ENCODE data around the gene KIF13A. TPM values are rescaled to one million over a fixed set of nuclear protein-coding genes. Genes with fewer than 3 reads are reported as not detected.

Gene KIF13A
- total and polyA plus RNA-seq, 2 experiments from 2014 or later: 8.4 to 28.2 TPM

- H3K4me3 ChIP-seq: no peak overlapping the region
- no peak overlapping the region for H3K4me3 Mint-ChIP-seq
Measured at GRCh38 chr6:18031680-18032256, 44.3 kb upstream of the KIF13A start.

More at GRCh38 chr6:18031680-18032256, 44.3 kb upstream of the KIF13A start:
- no peaks in the 10 kb centered on the region for H3K36me3 Mint-ChIP-seq (ENCODE audit: low read depth)
- Histone ChIP-seq H3K27me3 (ENCODE audit: insufficient read depth) (no peaks in the 10 kb centered on the region), H2AFZ (no peak overlapping the region; the same call in 1 of the 2 replicates), H4K20me1 (replicated peaks; ENCODE audit: insufficient read depth) (no peaks in the 10 kb centered on the region), H3K9me2 (ENCODE audit: insufficient read depth) (no peaks in the 10 kb centered on the region), H3K4me2 (no peak overlapping the region), H3K36me3 (ENCODE audit: insufficient read depth) (no peaks in the 10 kb centered on the region), H3K4me1 (ENCODE audit: insufficient read depth) (peaks cover 4% of the 10 kb centered on the region; the same call in 1 of the 2 replicates), H3K79me2 (replicated peaks; ENCODE audit: insufficient read depth) (no peaks in the 10 kb centered on the region), H3K27ac (ENCODE audit: low read depth) (no peak overlapping the region), H3F3A (replicated peaks; ENCODE audit: low read depth) (no peaks in the 10 kb centered on the region)
- no peak overlapping the region for H3K27ac Mint-ChIP-seq
- H3K9me3 Mint-ChIP-seq: no peaks in the 10 kb centered on the region
- no peak for DNase-seq (ENCODE audit: low spot score)
- peaks cover 2% of the 10 kb centered on the region; the same call in 1 of the 3 replicates for H3K4me1 Mint-ChIP-seq
- no peaks in the 10 kb centered on the region for H3K27me3 Mint-ChIP-seq (ENCODE audit: insufficient read depth, low read depth, poor library complexity)
- no peak for ATAC-seq
- TF ChIP-seq POLR2AphosphoS5 (IDR thresholded peaks at IDR 0.05; ENCODE audit: low read depth) (no peak), CTCF (conservative IDR thresholded peaks at IDR 0.05; ENCODE audit: low read depth in 2 of 2) (no peak), ZNF462 (CRISPR knock-in tag; IDR thresholded peaks at IDR 0.05) (no peak), ZNF114 (CRISPR knock-in tag; IDR thresholded peaks at IDR 0.05) (no peak), CREB1 (CRISPR knock-in tag; IDR thresholded peaks at IDR 0.05; ENCODE audit: low read depth) (no peak), JUNB (IDR thresholded peaks at IDR 0.05; ENCODE audit: unreplicated experiment) (no peak), STAT1 (IDR thresholded peaks at IDR 0.05; ENCODE audit: unreplicated experiment) (no peak), EZH2phosphoT487 (IDR thresholded peaks at IDR 0.05; ENCODE audit: unreplicated experiment) (no peak), REST (IDR thresholded peaks at IDR 0.05; ENCODE audit: unreplicated experiment) (no peak), ETS1 (IDR thresholded peaks at IDR 0.05) (no peak), ZNF331 (CRISPR knock-in tag; IDR thresholded peaks at IDR 0.05; ENCODE audit: low read depth) (no peak), NANOG (IDR thresholded peaks at IDR 0.05; ENCODE audit: borderline replicate concordance) (no peak), EZH2 (IDR thresholded peaks at IDR 0.05; ENCODE audit: low read depth, unreplicated experiment) (no peak)

Data from GM23338 (cell line).